ENCODE results near the gene CNTNAP4. TPM values are rescaled to one million over a fixed set of nuclear protein-coding genes. Genes with fewer than 3 reads are reported as not detected.

Gene CNTNAP4
- total RNA-seq, 2 donors from 2014 or later = not detected

DNA sequence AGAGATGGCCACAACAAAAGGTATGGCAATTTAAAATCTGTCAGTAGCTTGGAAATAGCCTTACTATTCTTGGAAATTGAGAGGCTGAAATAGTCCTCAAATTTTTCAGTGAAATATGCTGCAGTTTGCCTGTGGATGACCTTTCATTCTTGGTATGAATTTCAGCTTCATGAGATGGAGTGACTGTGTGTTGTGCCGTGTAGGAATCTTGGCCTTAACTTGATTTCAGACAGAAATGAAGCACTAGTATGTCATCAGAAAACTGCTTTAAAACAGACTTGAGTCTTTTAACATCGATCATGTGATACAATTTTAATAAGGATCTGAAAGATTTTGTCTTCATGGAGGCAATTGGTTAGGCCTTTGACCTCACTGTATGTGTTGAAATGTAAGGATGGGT is 247.2 kb downstream of the CNTNAP4 start:
- no peak overlapping the region for H3K27ac ChIP-seq
- DNase-seq = no peak
- no peaks in the 10 kb centered on the region for H3K4me1 ChIP-seq
- no peaks in the 10 kb centered on the region for H3K36me3 ChIP-seq
- H3K9ac ChIP-seq (ENCODE audit: low read depth in 2 of 2, low read length in 2 of 2) = no peak overlapping the region
- H3K27me3 ChIP-seq = no peaks in the 10 kb centered on the region
- no peaks in the 10 kb centered on the region for H3K9me3 ChIP-seq
- intact Hi-C loops (cut with DNase I) = no loop called here
- H3K4me3 ChIP-seq = no peak overlapping the region
- TF ChIP-seq, protein P1, sequence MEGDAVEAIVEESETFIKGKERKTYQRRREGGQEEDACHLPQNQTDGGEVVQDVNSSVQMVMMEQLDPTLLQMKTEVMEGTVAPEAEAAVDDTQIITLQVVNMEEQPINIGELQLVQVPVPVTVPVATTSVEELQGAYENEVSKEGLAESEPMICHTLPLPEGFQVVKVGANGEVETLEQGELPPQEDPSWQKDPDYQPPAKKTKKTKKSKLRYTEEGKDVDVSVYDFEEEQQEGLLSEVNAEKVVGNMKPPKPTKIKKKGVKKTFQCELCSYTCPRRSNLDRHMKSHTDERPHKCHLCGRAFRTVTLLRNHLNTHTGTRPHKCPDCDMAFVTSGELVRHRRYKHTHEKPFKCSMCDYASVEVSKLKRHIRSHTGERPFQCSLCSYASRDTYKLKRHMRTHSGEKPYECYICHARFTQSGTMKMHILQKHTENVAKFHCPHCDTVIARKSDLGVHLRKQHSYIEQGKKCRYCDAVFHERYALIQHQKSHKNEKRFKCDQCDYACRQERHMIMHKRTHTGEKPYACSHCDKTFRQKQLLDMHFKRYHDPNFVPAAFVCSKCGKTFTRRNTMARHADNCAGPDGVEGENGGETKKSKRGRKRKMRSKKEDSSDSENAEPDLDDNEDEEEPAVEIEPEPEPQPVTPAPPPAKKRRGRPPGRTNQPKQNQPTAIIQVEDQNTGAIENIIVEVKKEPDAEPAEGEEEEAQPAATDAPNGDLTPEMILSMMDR (IDR thresholded peaks at IDR 0.05) = no peak

DNA sequence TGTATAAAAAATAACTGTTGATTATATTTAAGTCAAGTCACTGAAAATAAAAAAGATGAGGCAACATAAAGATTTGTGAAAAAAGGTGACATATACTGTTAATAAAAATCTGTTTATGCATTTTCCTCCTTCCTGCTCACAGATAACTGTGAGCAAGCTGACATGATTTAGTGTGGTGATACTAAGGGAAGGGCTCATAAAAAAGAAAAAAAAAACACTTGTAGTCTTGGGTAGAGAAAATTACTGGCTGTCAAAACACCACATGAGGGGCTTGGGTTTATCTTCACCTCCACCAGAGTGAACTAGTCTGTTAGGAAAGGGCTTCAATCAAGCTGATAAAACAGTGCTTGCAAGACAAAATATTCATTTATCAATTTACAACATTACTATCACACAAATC is 247.6 kb downstream of the CNTNAP4 start:
- no peaks in the 10 kb centered on the region for H3K36me3 ChIP-seq
- no peak for DNase-seq
- H3K4me3 ChIP-seq = no peak overlapping the region
- TF ChIP-seq, protein P1 (IDR thresholded peaks at IDR 0.05) = no peak
- no peaks in the 10 kb centered on the region for H3K27me3 ChIP-seq
- no peak overlapping the region for H3K27ac ChIP-seq
- no peak overlapping the region for H3K9ac ChIP-seq (ENCODE audit: low read depth in 2 of 2, low read length in 2 of 2)
- intact Hi-C loops (cut with DNase I) = no loop called here
- H3K9me3 ChIP-seq = no peaks in the 10 kb centered on the region
- H3K4me1 ChIP-seq = no peaks in the 10 kb centered on the region

DNA sequence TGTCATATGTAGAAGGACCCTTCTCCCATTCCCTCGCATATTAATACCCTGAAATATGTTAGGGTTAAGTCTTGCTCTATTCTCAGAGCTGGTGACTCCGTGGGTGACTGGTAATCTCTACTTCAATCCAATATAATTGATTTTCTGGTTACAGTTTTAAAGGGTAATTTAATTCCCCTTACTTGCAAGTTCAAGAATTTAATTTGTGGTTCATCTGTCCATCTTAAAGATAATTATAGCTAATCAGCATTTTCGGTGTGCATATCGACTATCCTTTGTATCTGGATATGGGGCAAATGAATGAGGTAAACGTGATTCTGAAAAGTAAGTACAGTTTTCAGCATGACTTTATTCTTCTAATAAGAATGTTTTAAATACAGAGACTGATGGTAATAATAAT is 250.0 kb downstream of the CNTNAP4 start:
- H3K36me3 ChIP-seq = no peaks in the 10 kb centered on the region
- no peak for DNase-seq
- H3K4me3 ChIP-seq = no peak overlapping the region
- TF ChIP-seq, protein P1 (IDR thresholded peaks at IDR 0.05) = no peak
- H3K4me1 ChIP-seq = no peaks in the 10 kb centered on the region
- H3K27me3 ChIP-seq = no peaks in the 10 kb centered on the region
- no peak overlapping the region for H3K27ac ChIP-seq
- no peak overlapping the region for H3K9ac ChIP-seq (ENCODE audit: low read depth in 2 of 2, low read length in 2 of 2)
- intact Hi-C loops (cut with DNase I) = no loop called here
- H3K9me3 ChIP-seq = no peaks in the 10 kb centered on the region

DNA sequence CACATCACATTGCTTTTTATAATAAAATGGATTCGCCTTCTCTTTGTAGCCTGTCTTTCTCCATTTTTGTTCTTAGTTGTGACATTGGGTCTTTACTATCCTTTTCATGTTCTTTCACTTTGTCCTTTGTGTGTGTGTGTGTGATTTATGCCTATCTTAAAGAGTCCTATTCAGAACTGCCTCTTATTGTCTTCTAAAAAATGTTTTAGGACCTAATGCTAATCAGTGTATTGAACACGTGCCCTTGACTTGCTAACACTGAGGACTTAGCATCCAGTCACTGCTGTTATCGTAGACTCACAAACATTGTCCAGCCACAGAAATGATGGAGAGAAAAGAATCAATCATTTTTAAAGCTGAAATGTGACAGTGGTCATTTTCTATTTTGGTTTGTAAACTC is 251.9 kb downstream of the CNTNAP4 start:
- no peak overlapping the region for H3K4me3 ChIP-seq
- intact Hi-C loops (cut with DNase I) = no loop called here
- no peaks in the 10 kb centered on the region for H3K9me3 ChIP-seq
- no peak overlapping the region for H3K9ac ChIP-seq (ENCODE audit: low read depth in 2 of 2, low read length in 2 of 2)
- H3K4me1 ChIP-seq = no peaks in the 10 kb centered on the region
- no peak for DNase-seq
- H3K27me3 ChIP-seq = no peaks in the 10 kb centered on the region
- TF ChIP-seq, protein P1 (IDR thresholded peaks at IDR 0.05) = no peak
- no peaks in the 10 kb centered on the region for H3K36me3 ChIP-seq
- H3K27ac ChIP-seq = no peak overlapping the region

DNA sequence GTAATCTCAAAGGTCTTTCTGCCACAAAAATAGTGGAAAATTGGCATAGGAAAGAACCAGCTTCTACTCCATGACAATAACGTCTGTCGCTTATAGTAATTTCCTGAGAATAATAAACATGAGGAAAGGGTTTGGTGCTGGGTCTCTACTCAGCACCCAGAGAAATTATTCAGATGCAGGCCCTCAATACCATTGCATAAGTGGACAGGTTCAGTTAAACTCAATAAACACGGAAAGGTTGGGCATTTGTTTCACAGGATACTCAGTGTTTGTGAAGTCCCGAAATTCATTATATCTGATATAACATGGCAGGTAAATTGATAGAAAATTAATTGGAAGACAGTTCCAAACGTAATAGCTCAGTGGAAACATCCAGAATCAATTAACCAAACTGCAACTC is 254.0 kb downstream of the CNTNAP4 start:
- H3K27me3 ChIP-seq = no peaks in the 10 kb centered on the region
- TF ChIP-seq, protein P1 (IDR thresholded peaks at IDR 0.05) = no peak
- intact Hi-C loops (cut with DNase I) = no loop called here
- H3K9ac ChIP-seq (ENCODE audit: low read depth in 2 of 2, low read length in 2 of 2) = no peak overlapping the region
- H3K36me3 ChIP-seq = no peaks in the 10 kb centered on the region
- H3K4me1 ChIP-seq = no peaks in the 10 kb centered on the region
- no peak for DNase-seq
- no peaks in the 10 kb centered on the region for H3K9me3 ChIP-seq
- H3K4me3 ChIP-seq = no peak overlapping the region
- H3K27ac ChIP-seq = no peak overlapping the region
